Adrenal gland (tissue), 12 donors: Measurements from ENCODE around the gene PAMR1. TPM values are rescaled to one million over a fixed set of nuclear protein-coding genes. Genes with fewer than 3 reads are reported as not detected.

Experiments used
- DNase-seq, 7 donors: peaks; one replicate each; pipeline ENCODE4 v3.0.0-alpha.2; 2019 to 2020
- H3K27ac ChIP-seq, 5 donors: fragments of 200-600 bp; sonication (generic) in 4 of 5; 1 replicate in 3 of 5; 2 replicates in 2 of 5; pipeline versions ENCODE4 v1.5.1 to v1.8.0; 2016 to 2020; ENCODE audit warnings: mild to moderate bottlenecking in 1 of 5
- H3K27me3 ChIP-seq: fragments of 200-600 bp; 2 replicates; pipeline ENCODE4 v1.8.0; 2021
- H3K36me3 ChIP-seq, 2 donors: fragments of 200-600 bp; replicated peaks in 1 of 2; 1 replicate in 1 of 2; 2 replicates in 1 of 2; pipeline versions ENCODE4 v1.5.1 to v1.8.0; 2018 to 2022
- H3K4me1 ChIP-seq, 2 donors: fragments of 200-600 bp; replicated peaks in 1 of 2; 1 replicate in 1 of 2; 2 replicates in 1 of 2; pipeline versions ENCODE4 v1.5.1 to v1.8.0; 2018 to 2021
- H3K4me3 ChIP-seq, 4 donors: fragments of 200-600 bp; sonication (generic) in 3 of 4; one replicate each; pipeline ENCODE4 v1.5.1; 2016 to 2018
- H3K9me3 ChIP-seq, 3 donors: fragments of 200-600 bp; sonication (generic) in 1 of 3; replicated peaks in 1 of 3; 1 replicate in 2 of 3; 2 replicates in 1 of 3; pipeline versions ENCODE4 v1.5.1 to v1.8.0; 2016 to 2021
- POLR2A ChIP-seq, 2 donors: fragments of 450-650 bp; IDR thresholded peaks; one replicate each; pipeline ENCODE4 v1.6.1; 2017; ENCODE audit warnings: antibody characterized with exemption in 2 of 2, mild to moderate bottlenecking in 2 of 2, moderate library complexity in 1 of 2
- WGBS, 4 donors: extraction: QIAGEN DNeasy Blood & Tissue Kit in 2 of 4; methylation state at CpG; one replicate each; pipeline versions ENCODE4 v1.1.5 to v1.1.7; 2013 to 2017; 5-methylcytosine and 5-hydroxymethylcytosine counted together
- intact Hi-C, 2 donors: fragments of 100-400 bp; cut with DNase I; formaldehyde crosslinking; loops; one replicate each; pipeline versions ENCODE4 v1.14.1 to v1.15.0; 2022 to 2023
- polyA plus RNA-seq, 3 donors: library from polyadenylated mRNA; stranded (reverse); fragments of 200-250 nt in 2 of 3; fragments of 350-450 nt in 1 of 3; fragmentation: Illumina TruSeq in 1 of 3; extraction: RNeasy Lipid Tissue Mini Kit (QIAGEN cat#74804) in 1 of 3; gene quantifications; one replicate each; pipeline ENCODE4 v1.2.3, GENCODE V29; 2013 to 2014
- total RNA-seq, 9 donors: library from RNA; depleted of rRNA in 4 of 9; stranded (reverse); fragments of >200 nt in 4 of 9; fragments of 120-200 nt in 1 of 9; fragmentation: NEBNext Ultra II Directional in 1 of 9; extraction: Animal tissue kit (Norgen Biotek cat#: 25700) in 1 of 9; gene quantifications; one replicate each; pipeline versions ENCODE4 v1.1.0 to v1.2.4, GENCODE V29; 2013 to 2023
- TF ChIP-seq, protein P1 (sequence below), 6 experiments: fragments of 450-650 bp in 4 of 6; fragments of 200-600 bp in 2 of 6; sonication (generic) in 1 of 6; IDR thresholded peaks; 1 replicate in 5 of 6; 2 replicates in 1 of 6; pipeline versions ENCODE4 v1.5.1 to v1.8.0; 2016 to 2021; ENCODE audit warnings: antibody characterized with exemption in 6 of 6, mild to moderate bottlenecking in 2 of 6, moderate library complexity in 1 of 6
- donor health status: healthy with polysubstance abuse.
- donor health status: Bipolar disorder and iron deficiency.
- donor health status: DM: yes; HTN: yes; CAD: no.
- donor health status: DM: no; HTN: no; CAD: no.
- donor health status: DM: no; HTN: no; CAD: no.
- donor health status: DM: yes; HTN: yes; CAD: no.

Gene PAMR1
- total and polyA plus RNA-seq, 12 donors: 4.3 to 25.7 (median 11.2) TPM

DNA sequence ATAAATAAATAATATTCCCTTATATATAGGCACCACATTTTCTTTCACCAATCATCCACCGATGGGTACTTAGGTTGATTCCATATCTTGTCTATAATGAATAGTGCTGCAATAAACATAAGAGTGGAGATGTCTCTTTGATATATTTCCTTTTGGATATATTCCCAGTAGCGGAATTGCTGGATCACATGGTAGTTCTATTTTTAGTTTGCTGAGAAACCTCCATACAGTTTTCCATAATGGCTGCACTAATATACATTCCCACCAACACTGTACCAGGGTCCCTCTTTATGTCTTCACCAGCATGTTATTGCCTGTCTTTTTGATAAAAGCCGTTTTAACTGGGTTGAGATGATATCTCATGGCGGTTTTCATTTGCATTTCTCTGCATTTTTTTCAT lies 23.6 kb downstream of the PAMR1 start:
- no peaks in the 10 kb centered on the region for H3K9me3 ChIP-seq
- WGBS, 4 donors: 59 to 74% (median 71%) methylated on average over 4 of the region's 4 CpGs
- intact Hi-C loops: no loop called here
- DNase-seq: no peak
- no peak overlapping the region for H3K4me3 ChIP-seq
- no peak for TF ChIP-seq POLR2A (IDR thresholded peaks at IDR 0.05)
- TF ChIP-seq, protein P1, sequence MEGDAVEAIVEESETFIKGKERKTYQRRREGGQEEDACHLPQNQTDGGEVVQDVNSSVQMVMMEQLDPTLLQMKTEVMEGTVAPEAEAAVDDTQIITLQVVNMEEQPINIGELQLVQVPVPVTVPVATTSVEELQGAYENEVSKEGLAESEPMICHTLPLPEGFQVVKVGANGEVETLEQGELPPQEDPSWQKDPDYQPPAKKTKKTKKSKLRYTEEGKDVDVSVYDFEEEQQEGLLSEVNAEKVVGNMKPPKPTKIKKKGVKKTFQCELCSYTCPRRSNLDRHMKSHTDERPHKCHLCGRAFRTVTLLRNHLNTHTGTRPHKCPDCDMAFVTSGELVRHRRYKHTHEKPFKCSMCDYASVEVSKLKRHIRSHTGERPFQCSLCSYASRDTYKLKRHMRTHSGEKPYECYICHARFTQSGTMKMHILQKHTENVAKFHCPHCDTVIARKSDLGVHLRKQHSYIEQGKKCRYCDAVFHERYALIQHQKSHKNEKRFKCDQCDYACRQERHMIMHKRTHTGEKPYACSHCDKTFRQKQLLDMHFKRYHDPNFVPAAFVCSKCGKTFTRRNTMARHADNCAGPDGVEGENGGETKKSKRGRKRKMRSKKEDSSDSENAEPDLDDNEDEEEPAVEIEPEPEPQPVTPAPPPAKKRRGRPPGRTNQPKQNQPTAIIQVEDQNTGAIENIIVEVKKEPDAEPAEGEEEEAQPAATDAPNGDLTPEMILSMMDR (IDR thresholded peaks at IDR 0.05): no peak
- H3K27me3 ChIP-seq: no peaks in the 10 kb centered on the region
- H3K4me1 ChIP-seq: no peaks in the 10 kb centered on the region
- no peaks in the 10 kb centered on the region for H3K36me3 ChIP-seq
- no peak overlapping the region for H3K27ac ChIP-seq

DNA sequence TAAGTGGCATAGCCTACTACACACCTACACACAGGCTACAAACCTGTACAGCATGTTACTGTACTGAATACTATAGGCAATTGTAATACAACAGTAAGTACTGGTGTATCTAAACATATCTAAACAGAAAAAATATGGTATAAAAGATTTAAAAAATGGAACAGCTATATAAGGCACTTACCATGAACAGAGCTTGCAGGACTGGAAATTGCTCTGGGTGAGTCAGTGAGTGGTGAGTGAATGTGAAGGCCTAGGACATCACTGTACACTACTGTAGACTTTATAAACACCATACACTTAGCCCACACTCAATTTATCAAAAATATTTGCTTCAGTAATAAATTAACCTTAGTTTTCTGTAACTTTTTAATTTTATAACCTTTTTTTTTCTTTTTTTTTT lies 24.7 kb downstream of the PAMR1 start:
- Histone ChIP-seq H3K9me3 (no peaks in the 10 kb centered on the region), H3K4me3 (no peak overlapping the region), H3K36me3 (no peaks in the 10 kb centered on the region), H3K27me3 (no peaks in the 10 kb centered on the region), H3K27ac (no peak overlapping the region), H3K4me1 (no peaks in the 10 kb centered on the region)
- TF ChIP-seq, protein P1 (IDR thresholded peaks at IDR 0.05): no peak
- no peak for TF ChIP-seq POLR2A (IDR thresholded peaks at IDR 0.05)
- no peak for DNase-seq
- intact Hi-C loops: no loop called here

DNA sequence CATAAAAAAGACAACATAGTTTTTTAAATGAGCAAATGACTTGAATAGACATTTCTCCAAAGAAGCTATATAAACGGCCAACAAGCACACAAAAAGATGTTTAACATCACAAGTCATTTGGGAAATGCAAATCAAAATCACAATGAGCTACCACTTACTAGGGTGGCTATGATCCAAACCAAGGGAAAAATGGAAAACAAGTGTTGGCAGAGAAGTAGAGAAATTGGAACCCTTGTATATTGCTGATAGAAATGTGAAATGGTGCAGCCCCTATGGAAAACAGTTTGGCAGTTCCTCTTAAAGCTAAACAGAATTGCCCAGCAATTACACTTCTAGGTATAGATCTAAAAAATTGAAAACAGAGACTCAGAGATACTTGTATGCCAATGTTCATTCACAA lies 29.0 kb downstream of the PAMR1 start:
- TF ChIP-seq, protein P1 (IDR thresholded peaks at IDR 0.05): no peak
- TF ChIP-seq POLR2A (IDR thresholded peaks at IDR 0.05): no peak
- no peak overlapping the region for H3K27ac ChIP-seq
- DNase-seq: no peak
- no peaks in the 10 kb centered on the region for H3K9me3 ChIP-seq
- intact Hi-C loops: no loop called here
- H3K4me1 ChIP-seq: peaks cover 0 to 7% of the 10 kb centered on the region in 2 donors
- H3K4me3 ChIP-seq: no peak overlapping the region
- 50 to 64% (median 53%) methylated on average over 1 of the region's 1 CpG for WGBS, 4 donors
- H3K27me3 ChIP-seq: no peaks in the 10 kb centered on the region
- no peaks in the 10 kb centered on the region for H3K36me3 ChIP-seq

GRCh38 chr11:35494957-35495490 lies 30.4 kb downstream of the PAMR1 start:
- intact Hi-C loops: no loop called here
- no peak overlapping the region for H3K4me3 ChIP-seq
- 91 to 97% (median 95%) methylated on average over 5 of the region's 5 CpGs for WGBS, 4 donors

More at GRCh38 chr11:35494957-35495490, 30.4 kb downstream of the PAMR1 start:
- Histone ChIP-seq H3K36me3 (no peaks in the 10 kb centered on the region), H3K9me3 (no peaks in the 10 kb centered on the region), H3K27ac (no peak overlapping the region), H3K27me3 (no peaks in the 10 kb centered on the region), H3K4me1 (peaks cover 0 to 10% of the 10 kb centered on the region in 2 donors)
- TF ChIP-seq, protein P1 (IDR thresholded peaks at IDR 0.05): no peak
- TF ChIP-seq POLR2A (IDR thresholded peaks at IDR 0.05): no peak
- DNase-seq: no peak
